GM12878 (cell line): ENCODE data around the gene OPTC. TPM values are rescaled to one million over a fixed set of nuclear protein-coding genes. Genes with fewer than 3 reads are reported as not detected.

Experiments used
- ATAC-seq: fragments of 200-7000 bp; cut with Tn5 transposase; 3 replicates; pipeline ENCODE4 v1.9.1; 2020; ENCODE audit warnings: mild to moderate bottlenecking, moderate library complexity
- BruUV-seq: library from RNA; stranded (reverse); fragments of 400-500 nt; replicated peaks from 2 replicates; lab custom pipeline; 2021; lab: Mats Ljungman, UMichigan
- CTCF ChIA-PET: fragments of 300-600 bp; sonication (Branson Sonifier 250); formaldehyde crosslinking; extraction: SDS; loops from one replicate; lab custom pipeline; 2021; ENCODE audit warnings: inconsistent platforms; lab: Yijun Ruan, JAX
- POLR2A ChIA-PET: fragments of 350-600 bp; formaldehyde crosslinking; extraction: SDS; loops from one replicate; lab custom pipeline; 2021; ENCODE audit warnings: inconsistent platforms; lab: Charles Lee
- RAD21 ChIA-PET: fragments of 300-600 bp; sonication (Branson Sonifier 250); formaldehyde crosslinking; loops from one replicate; lab custom pipeline; 2023; ENCODE audit warnings: antibody characterized with exemption; ENCODE audit not compliant: unreplicated experiment; lab: Charles Lee
- SMC1A ChIA-PET: fragments of 300-600 bp; sonication (Branson Sonifier 250); formaldehyde crosslinking; loops from one replicate; lab custom pipeline; 2023; ENCODE audit not compliant: unreplicated experiment, uncharacterized antibody; lab: Charles Lee
- DNase-seq: peaks from one replicate; pipeline ENCODE4 v3.0.0-alpha.2; 2011; ENCODE audit warnings: low read depth, low spot score
- FAIRE-seq: peaks from 3 replicates; lab custom pipeline; 2011; peaks lifted over from hg19 to GRCh38; lab: Jason Lieb, UNC
- H2AFZ ChIP-seq: 2 replicates; pipeline ENCODE4 v1.6.0; 2011; ENCODE audit warnings: low read depth, low read length, control low read depth; ENCODE audit not compliant: control insufficient read depth
- H3K27ac ChIP-seq: 2 replicates; pipeline ENCODE4 v1.5.1; 2011; ENCODE audit warnings: control low read depth; ENCODE audit not compliant: control insufficient read depth, insufficient read depth
- H3K27me3 ChIP-seq, 2 experiments: replicated peaks in 1 of 2; 2 replicates each; pipeline versions ENCODE4 v1.6.0 to v1.6.1; 2011; ENCODE audit warnings: low read length in 1 of 2; ENCODE audit not compliant: control insufficient read depth in 2 of 2, insufficient read depth in 2 of 2
- H3K36me3 ChIP-seq, 2 experiments: 2 replicates each; pipeline ENCODE4 v1.5.1; 2011; ENCODE audit warnings: low read length in 1 of 2; ENCODE audit not compliant: control insufficient read depth in 2 of 2, insufficient read depth in 2 of 2
- H3K4me1 ChIP-seq: 2 replicates; pipeline ENCODE4 v1.6.1; 2011; ENCODE audit warnings: mild to moderate bottlenecking, low read length, moderate library complexity, mixed read lengths; ENCODE audit not compliant: control insufficient read depth, insufficient read depth
- H3K4me2 ChIP-seq: 2 replicates; pipeline ENCODE4 v1.6.0; 2011; ENCODE audit warnings: control low read depth; ENCODE audit not compliant: control insufficient read depth, insufficient read depth
- H3K4me3 ChIP-seq: fragments of 200-600 bp; sonication (generic); 2 replicates; pipeline ENCODE4 v1.5.1; 2016
- H3K79me2 ChIP-seq: 2 replicates; pipeline ENCODE4 v1.6.0; 2011; ENCODE audit warnings: low read length; ENCODE audit not compliant: control insufficient read depth, insufficient read depth
- H3K9ac ChIP-seq: 2 replicates; pipeline ENCODE4 v1.8.0; 2011; ENCODE audit warnings: low read length, control low read depth, mixed read lengths; ENCODE audit not compliant: control insufficient read depth, insufficient read depth
- H3K9me3 ChIP-seq: replicated peaks from 3 replicates; pipeline ENCODE4 v1.5.1; 2011; ENCODE audit warnings: mild to moderate bottlenecking, low read length; ENCODE audit not compliant: control insufficient read depth, insufficient read depth
- H4K20me1 ChIP-seq: 2 replicates; pipeline ENCODE4 v1.6.0; 2011; ENCODE audit not compliant: control insufficient read depth, insufficient read depth
- ATF7 ChIP-seq: fragments of 450-650 bp; IDR thresholded peaks from 2 replicates; pipeline ENCODE4 v1.6.1; 2016; ENCODE audit warnings: low read depth, mild to moderate bottlenecking
- BACH1 ChIP-seq: fragments of 450-650 bp; IDR thresholded peaks from 2 replicates; pipeline ENCODE4 v1.6.1; 2017; ENCODE audit warnings: mild to moderate bottlenecking, borderline replicate concordance
- BRCA1 ChIP-seq: IDR thresholded peaks from 2 replicates; pipeline ENCODE4 v1.6.1; 2011; ENCODE audit warnings: low read depth, low read length, improper control_type of control experiment
- CBFB ChIP-seq: IDR thresholded peaks from 2 replicates; pipeline ENCODE4 v1.6.1; 2016; ENCODE audit warnings: antibody characterized with exemption, low read depth
- EED ChIP-seq: sonication (generic); IDR thresholded peaks from 2 replicates; pipeline ENCODE4 v1.6.1; 2016; ENCODE audit warnings: antibody characterized with exemption, low read depth
- GATAD2B ChIP-seq: fragments of 450-650 bp; conservative IDR thresholded peaks from 2 replicates; pipeline ENCODE4 v1.6.1; 2017; ENCODE audit warnings: low read depth, mild to moderate bottlenecking, moderate library complexity
- HCFC1 ChIP-seq: fragments of 150-350 bp; IDR thresholded peaks from 2 replicates; pipeline ENCODE4 v1.6.1; 2014; ENCODE audit warnings: low read length
- HDAC2 ChIP-seq: fragments of 200-600 bp; sonication (generic); IDR thresholded peaks from 2 replicates; pipeline ENCODE4 v1.6.1; 2017
- IKZF1 ChIP-seq: fragments of 450-650 bp; conservative IDR thresholded peaks from 2 replicates; pipeline ENCODE4 v1.6.1; 2017; ENCODE audit warnings: antibody characterized with exemption, mild to moderate bottlenecking
- IRF3 ChIP-seq: fragments of 450-650 bp; IDR thresholded peaks from 2 replicates; pipeline ENCODE4 v1.6.1; 2014; ENCODE audit warnings: mild to moderate bottlenecking
- JUNB ChIP-seq: IDR thresholded peaks from 2 replicates; pipeline ENCODE4 v1.6.1; 2016; ENCODE audit warnings: antibody characterized with exemption, mild to moderate bottlenecking
- POLR2AphosphoS2 ChIP-seq: IDR thresholded peaks from 2 replicates; pipeline ENCODE4 v1.6.1; 2011; ENCODE audit warnings: low read depth, mild to moderate bottlenecking, low read length, improper control_type of control experiment, moderate library complexity
- RELA ChIP-seq: fragments of 450-650 bp; IDR thresholded peaks from 2 replicates; pipeline ENCODE4 v1.8.0; 2014; ENCODE audit warnings: borderline replicate concordance; ENCODE audit not compliant: partially characterized antibody
- TCF12 ChIP-seq: IDR thresholded peaks from 2 replicates; pipeline ENCODE4 v1.6.1; 2011; ENCODE audit warnings: low read depth, mild to moderate bottlenecking, low read length
- YBX1 ChIP-seq: fragments of 450-650 bp; IDR thresholded peaks from 2 replicates; pipeline ENCODE4 v1.6.1; 2016; ENCODE audit warnings: antibody characterized with exemption
- ZSCAN29 ChIP-seq: fragments of 450-650 bp; IDR thresholded peaks from 2 replicates; pipeline ENCODE4 v1.6.1; 2017; ENCODE audit warnings: mild to moderate bottlenecking, moderate library complexity
- WGBS: methylation state at CpG from one replicate; pipeline ENCODE4 v1.1.6; 2016; ENCODE audit warnings: low lambda C conversion rate; ENCODE audit not compliant: insufficient replicate concordance, insufficient coverage; ENCODE audit errors: missing lambda C conversion rate; 5-methylcytosine and 5-hydroxymethylcytosine counted together
- in situ Hi-C: fragments of 300-500 bp; cut with MboI; formaldehyde crosslinking; loops from 9 replicates; pipeline ENCODE4 v1.14.3; 2018; ENCODE audit warnings: mixed read lengths
- intact Hi-C: fragments of 100-400 bp; cut with micrococcal nuclease; formaldehyde crosslinking; loops from one replicate; pipeline ENCODE4 v1.14.2; 2022; ENCODE audit not compliant: unreplicated experiment
- polyA plus RNA-seq, 11 experiments: library from polyadenylated mRNA; depleted of rRNA in 4 of 11; unstranded in 6 of 11; stranded (reverse) in 5 of 11; fragments of >200 nt; fragmentation: Nextera tagmentation in 4 of 11; fragmentation: Illumina TruSeq in 1 of 11; extraction: Ambion mirVana in 4 of 11; extraction: Trizol in 1 of 11; gene quantifications; 1 replicate in 1 of 11; 2 replicates in 10 of 11; pipeline versions ENCODE4 v1.2.1 to v1.2.3, GENCODE V29; 2011 to 2016; ENCODE audit warnings: inconsistent platforms in 2 of 11, missing spikeins in 2 of 11, low read depth in 1 of 11
- total RNA-seq, 4 experiments: library from RNA; depleted of rRNA in 3 of 4; stranded (reverse); fragments of >200 nt in 3 of 4; fragmentation: Illumina TruSeq in 1 of 4; extraction: Trizol in 1 of 4; gene quantifications; 2 replicates each; pipeline versions ENCODE4 v1.2.1 to v1.2.3, GENCODE V29; 2013 to 2021
- TF ChIP-seq, protein P1 (sequence below): fragments of 150-350 bp; IDR thresholded peaks from 2 replicates; pipeline ENCODE4 v1.6.1; 2016; ENCODE audit warnings: low read depth, low read length
- TF ChIP-seq, protein P2 (sequence below): fragments of 450-650 bp; IDR thresholded peaks from 2 replicates; pipeline ENCODE4 v1.6.1; 2017; ENCODE audit warnings: mild to moderate bottlenecking
- TF ChIP-seq, protein P3 (sequence below): fragments of 450-650 bp; IDR thresholded peaks from 2 replicates; pipeline ENCODE4 v1.6.1; 2016; ENCODE audit warnings: mild to moderate bottlenecking

Gene OPTC
- total and polyA plus RNA-seq, 10 of the 15 experiments (the other 5 are each of a cell fraction or from before 2014, with no cell fraction given): not detected

- ChIA-PET POLR2A (no interaction called here), SMC1A (no interaction called here), RAD21 (interaction anchor here (1.2 kb wide), 1 partner anchor 69 kb away, joined by 3 read pairs; no protein-coding TSS in a partner anchor)
- Histone ChIP-seq H3K4me1 (no peaks in the 10 kb centered on the region; the same call in 1 of the 2 replicates), H3K36me3 (no peaks in the 10 kb centered on the region), H2AFZ (no peak overlapping the region), H3K79me2 (no peaks in the 10 kb centered on the region), H3K9me3 (no peaks in the 10 kb centered on the region), H3K4me3 (no peak overlapping the region), H3K27ac (no peak overlapping the region), H3K27me3 (0 out of 4 replicates have a peak, but pooled peaks cover 0 to 3% of the 10 kb centered on the region in 2 experiments), H3K4me2 (no peak overlapping the region)
- DNase-seq (no peak), FAIRE-seq (no peak), ATAC-seq (no peak)
- no TSS peak for BruUV-seq
- intact Hi-C loops: no loop called here
- in situ Hi-C loops: no loop called here
- WGBS: 56% methylated on average over 9 of the region's 9 CpGs
- no peak for TF ChIP-seq TCF12
- TF ChIP-seq, protein P1, sequence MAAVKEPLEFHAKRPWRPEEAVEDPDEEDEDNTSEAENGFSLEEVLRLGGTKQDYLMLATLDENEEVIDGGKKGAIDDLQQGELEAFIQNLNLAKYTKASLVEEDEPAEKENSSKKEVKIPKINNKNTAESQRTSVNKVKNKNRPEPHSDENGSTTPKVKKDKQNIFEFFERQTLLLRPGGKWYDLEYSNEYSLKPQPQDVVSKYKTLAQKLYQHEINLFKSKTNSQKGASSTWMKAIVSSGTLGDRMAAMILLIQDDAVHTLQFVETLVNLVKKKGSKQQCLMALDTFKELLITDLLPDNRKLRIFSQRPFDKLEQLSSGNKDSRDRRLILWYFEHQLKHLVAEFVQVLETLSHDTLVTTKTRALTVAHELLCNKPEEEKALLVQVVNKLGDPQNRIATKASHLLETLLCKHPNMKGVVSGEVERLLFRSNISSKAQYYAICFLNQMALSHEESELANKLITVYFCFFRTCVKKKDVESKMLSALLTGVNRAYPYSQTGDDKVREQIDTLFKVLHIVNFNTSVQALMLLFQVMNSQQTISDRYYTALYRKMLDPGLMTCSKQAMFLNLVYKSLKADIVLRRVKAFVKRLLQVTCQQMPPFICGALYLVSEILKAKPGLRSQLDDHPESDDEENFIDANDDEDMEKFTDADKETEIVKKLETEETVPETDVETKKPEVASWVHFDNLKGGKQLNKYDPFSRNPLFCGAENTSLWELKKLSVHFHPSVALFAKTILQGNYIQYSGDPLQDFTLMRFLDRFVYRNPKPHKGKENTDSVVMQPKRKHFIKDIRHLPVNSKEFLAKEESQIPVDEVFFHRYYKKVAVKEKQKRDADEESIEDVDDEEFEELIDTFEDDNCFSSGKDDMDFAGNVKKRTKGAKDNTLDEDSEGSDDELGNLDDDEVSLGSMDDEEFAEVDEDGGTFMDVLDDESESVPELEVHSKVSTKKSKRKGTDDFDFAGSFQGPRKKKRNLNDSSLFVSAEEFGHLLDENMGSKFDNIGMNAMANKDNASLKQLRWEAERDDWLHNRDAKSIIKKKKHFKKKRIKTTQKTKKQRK: no peak
- TF ChIP-seq BRCA1: no peak
- TF ChIP-seq BACH1: no peak
- no peak for TF ChIP-seq RELA
- no peak for TF ChIP-seq CBFB
- no peak for TF ChIP-seq ATF7
- TF ChIP-seq IRF3: no peak
- TF ChIP-seq HCFC1: no peak
- no peak for TF ChIP-seq IKZF1
- TF ChIP-seq, protein P2, sequence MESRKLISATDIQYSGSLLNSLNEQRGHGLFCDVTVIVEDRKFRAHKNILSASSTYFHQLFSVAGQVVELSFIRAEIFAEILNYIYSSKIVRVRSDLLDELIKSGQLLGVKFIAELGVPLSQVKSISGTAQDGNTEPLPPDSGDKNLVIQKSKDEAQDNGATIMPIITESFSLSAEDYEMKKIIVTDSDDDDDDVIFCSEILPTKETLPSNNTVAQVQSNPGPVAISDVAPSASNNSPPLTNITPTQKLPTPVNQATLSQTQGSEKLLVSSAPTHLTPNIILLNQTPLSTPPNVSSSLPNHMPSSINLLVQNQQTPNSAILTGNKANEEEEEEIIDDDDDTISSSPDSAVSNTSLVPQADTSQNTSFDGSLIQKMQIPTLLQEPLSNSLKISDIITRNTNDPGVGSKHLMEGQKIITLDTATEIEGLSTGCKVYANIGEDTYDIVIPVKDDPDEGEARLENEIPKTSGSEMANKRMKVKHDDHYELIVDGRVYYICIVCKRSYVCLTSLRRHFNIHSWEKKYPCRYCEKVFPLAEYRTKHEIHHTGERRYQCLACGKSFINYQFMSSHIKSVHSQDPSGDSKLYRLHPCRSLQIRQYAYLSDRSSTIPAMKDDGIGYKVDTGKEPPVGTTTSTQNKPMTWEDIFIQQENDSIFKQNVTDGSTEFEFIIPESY: no peak
- no peak for TF ChIP-seq GATAD2B
- TF ChIP-seq YBX1: no peak
- no peak for TF ChIP-seq EED
- no peak for TF ChIP-seq ZSCAN29
- TF ChIP-seq JUNB: no peak
- no peak for TF ChIP-seq POLR2AphosphoS2
- TF ChIP-seq HDAC2: no peak
- TF ChIP-seq, protein P3, sequence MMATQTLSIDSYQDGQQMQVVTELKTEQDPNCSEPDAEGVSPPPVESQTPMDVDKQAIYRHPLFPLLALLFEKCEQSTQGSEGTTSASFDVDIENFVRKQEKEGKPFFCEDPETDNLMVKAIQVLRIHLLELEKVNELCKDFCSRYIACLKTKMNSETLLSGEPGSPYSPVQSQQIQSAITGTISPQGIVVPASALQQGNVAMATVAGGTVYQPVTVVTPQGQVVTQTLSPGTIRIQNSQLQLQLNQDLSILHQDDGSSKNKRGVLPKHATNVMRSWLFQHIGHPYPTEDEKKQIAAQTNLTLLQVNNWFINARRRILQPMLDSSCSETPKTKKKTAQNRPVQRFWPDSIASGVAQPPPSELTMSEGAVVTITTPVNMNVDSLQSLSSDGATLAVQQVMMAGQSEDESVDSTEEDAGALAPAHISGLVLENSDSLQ: no peak
- TF ChIP-seq, all 136 proteins: peak for 0
- no peaks in the 10 kb centered on the region for H4K20me1 ChIP-seq
- H3K9ac ChIP-seq: no peak overlapping the region
- CTCF ChIA-PET: no interaction called here
Observed at GRCh38 chr1:203516184-203516583, 22.2 kb downstream of the OPTC start.
